GM06990 (cell line): ENCODE measurements around the gene ASPHD2.
"Not testable (repeated sequence)": the region's sequence is repeated elsewhere in the genome, so short reads cannot be mapped to it uniquely, and the experiment has no call there.

Experiments used
- DNase-seq: peaks from one replicate; pipeline ENCODE4 v3.0.0-alpha.2; 2011; ENCODE audit not compliant: insufficient read length; ENCODE audit errors: extremely low read depth
- H3K27me3 ChIP-seq: replicated peaks from 2 replicates; pipeline ENCODE4 v1.6.0; 2011; ENCODE audit warnings: low read length; ENCODE audit not compliant: control insufficient read depth, insufficient read depth
- H3K36me3 ChIP-seq: 2 replicates; pipeline ENCODE4 v1.5.1; 2011; ENCODE audit warnings: low read length; ENCODE audit not compliant: control insufficient read depth, insufficient read depth
- H3K4me3 ChIP-seq: replicated peaks from 2 replicates; pipeline ENCODE4 v1.5.1; 2011; ENCODE audit warnings: low read depth, mild to moderate bottlenecking, control low read depth, low read length
- TF ChIP-seq, protein P1 (sequence below): IDR thresholded peaks from 2 replicates; pipeline ENCODE4 v1.5.1; 2011; ENCODE audit warnings: low read length, control low read depth, mild to moderate bottlenecking, inconsistent platforms; ENCODE audit not compliant: insufficient read depth, poor library complexity, severe bottlenecking

Gene ASPHD2

DNA sequence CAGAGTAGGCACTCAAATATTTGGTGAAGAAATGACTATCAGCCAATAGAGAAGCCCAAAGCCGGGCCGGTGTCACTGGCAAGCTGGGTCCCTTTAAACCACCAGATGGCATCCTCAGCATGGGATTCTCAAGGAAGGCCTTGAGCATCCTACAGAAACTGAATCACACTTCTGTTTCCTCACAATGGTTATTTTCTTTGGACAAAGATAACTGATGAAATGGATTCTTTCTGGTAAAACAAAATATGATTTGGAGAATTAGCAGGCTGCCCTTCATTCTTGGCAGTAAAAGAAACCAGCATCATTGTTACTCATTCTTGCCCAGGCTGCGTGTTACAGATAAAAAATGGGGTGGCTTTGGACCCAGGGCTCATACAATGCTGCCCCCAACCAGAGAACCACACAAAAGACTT, 30.3 kb upstream of the ASPHD2 start:
- H3K4me3 ChIP-seq: no peak overlapping the region
- TF ChIP-seq, protein P1, sequence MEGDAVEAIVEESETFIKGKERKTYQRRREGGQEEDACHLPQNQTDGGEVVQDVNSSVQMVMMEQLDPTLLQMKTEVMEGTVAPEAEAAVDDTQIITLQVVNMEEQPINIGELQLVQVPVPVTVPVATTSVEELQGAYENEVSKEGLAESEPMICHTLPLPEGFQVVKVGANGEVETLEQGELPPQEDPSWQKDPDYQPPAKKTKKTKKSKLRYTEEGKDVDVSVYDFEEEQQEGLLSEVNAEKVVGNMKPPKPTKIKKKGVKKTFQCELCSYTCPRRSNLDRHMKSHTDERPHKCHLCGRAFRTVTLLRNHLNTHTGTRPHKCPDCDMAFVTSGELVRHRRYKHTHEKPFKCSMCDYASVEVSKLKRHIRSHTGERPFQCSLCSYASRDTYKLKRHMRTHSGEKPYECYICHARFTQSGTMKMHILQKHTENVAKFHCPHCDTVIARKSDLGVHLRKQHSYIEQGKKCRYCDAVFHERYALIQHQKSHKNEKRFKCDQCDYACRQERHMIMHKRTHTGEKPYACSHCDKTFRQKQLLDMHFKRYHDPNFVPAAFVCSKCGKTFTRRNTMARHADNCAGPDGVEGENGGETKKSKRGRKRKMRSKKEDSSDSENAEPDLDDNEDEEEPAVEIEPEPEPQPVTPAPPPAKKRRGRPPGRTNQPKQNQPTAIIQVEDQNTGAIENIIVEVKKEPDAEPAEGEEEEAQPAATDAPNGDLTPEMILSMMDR: peak; percentile 63
- no peaks in the 10 kb centered on the region for H3K27me3 ChIP-seq
- H3K36me3 ChIP-seq: no peaks in the 10 kb centered on the region
- DNase-seq: no peak

DNA sequence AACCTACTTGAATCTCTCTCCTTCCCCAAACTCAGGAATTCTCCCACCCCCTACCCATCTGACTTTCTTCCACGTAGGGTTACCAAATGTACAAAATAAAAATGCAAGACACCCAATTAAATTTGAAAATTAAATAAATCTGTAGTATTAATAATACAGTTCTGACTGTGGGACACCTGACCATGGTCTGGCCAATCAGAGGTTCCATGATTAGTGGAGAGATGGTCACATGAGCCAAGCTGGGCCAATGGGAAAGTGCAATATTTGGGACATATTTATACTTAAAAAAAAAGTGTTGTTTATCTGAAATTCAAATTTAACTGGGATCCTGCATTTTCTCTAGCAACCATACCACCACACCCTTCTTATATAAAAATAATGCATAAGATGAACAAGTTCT, 29.8 kb upstream of the ASPHD2 start:
- TF ChIP-seq, protein P1: no peak
- Histone ChIP-seq H3K4me3 (no peak overlapping the region), H3K36me3 (no peaks in the 10 kb centered on the region), H3K27me3 (no peaks in the 10 kb centered on the region)
- DNase-seq: no peak

DNA sequence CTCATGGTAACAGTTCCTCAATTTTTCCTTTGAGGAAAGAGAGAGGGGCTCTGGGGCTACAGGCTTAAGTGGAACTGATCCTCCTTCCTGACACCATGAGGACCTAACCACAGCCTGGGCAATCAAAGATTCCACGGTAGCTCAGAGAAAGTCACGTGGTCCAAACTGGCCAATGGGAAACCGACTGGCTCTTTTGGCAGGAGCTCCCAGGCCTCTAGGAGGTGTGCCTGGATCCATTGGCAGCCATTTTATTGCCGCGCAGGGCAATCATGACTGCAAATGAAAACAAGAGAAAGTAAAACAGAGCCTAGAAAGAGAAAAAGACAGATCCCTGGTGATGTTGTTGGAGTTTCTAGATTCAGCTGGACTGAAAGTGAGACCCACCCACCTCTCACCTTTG, 27.3 kb upstream of the ASPHD2 start:
- TF ChIP-seq, protein P1: no peak
- Histone ChIP-seq H3K4me3 (no peak overlapping the region), H3K36me3 (no peaks in the 10 kb centered on the region), H3K27me3 (no peaks in the 10 kb centered on the region)
- no peak for DNase-seq

DNA sequence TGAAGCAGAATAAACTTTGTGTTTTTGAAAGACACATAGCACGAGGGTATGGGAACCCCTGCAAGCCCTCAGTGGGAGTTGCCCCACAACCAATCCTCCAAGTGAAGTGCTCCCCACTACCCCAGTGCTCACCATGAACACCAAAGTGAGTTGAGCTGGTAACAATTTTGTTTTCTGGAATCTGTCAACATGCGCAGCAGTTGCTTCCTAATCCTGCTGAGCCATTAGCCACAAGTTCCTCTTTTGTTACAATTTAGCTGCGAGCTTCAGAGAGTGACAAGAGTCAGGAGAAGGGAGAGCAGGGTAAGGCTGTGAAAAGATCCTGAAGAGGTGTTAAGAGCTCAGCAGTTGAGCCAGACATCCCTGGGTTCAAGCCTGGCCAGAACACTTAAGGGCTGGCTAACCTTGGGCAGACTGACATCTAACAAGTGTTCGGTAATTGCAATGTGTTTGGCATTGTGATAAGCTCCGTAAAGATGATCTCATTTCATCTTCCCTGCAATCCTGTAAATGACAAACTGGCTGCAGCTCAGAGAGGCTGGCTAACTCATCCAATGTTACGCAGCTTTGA, 24.1 kb upstream of the ASPHD2 start:
- Histone ChIP-seq H3K36me3 (no peaks in the 10 kb centered on the region), H3K4me3 (no peak overlapping the region), H3K27me3 (no peaks in the 10 kb centered on the region)
- TF ChIP-seq, protein P1: no peak
- no peak for DNase-seq

DNA sequence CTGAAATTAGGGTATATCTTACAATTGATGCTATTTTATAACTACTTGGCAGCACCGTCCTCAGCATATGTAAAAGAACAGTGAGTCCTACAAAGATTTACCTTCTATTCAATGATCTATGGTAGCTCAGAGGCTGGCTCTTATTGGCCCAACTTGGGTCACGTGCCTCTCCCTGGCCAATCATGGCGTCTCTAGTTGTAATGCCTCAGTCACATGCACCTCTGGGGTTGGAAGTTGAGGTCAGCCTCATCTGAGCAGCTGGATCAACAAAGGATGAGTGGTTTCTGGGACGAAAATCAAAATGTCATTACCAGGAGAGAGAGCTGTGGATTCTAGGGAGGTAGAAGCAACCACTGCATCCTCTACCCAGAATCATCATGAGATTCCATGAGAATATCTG, 22.9 kb upstream of the ASPHD2 start:
- TF ChIP-seq, protein P1: no peak
- Histone ChIP-seq H3K4me3 (no peak overlapping the region), H3K36me3 (no peaks in the 10 kb centered on the region), H3K27me3 (no peaks in the 10 kb centered on the region)
- DNase-seq: no peak

DNA sequence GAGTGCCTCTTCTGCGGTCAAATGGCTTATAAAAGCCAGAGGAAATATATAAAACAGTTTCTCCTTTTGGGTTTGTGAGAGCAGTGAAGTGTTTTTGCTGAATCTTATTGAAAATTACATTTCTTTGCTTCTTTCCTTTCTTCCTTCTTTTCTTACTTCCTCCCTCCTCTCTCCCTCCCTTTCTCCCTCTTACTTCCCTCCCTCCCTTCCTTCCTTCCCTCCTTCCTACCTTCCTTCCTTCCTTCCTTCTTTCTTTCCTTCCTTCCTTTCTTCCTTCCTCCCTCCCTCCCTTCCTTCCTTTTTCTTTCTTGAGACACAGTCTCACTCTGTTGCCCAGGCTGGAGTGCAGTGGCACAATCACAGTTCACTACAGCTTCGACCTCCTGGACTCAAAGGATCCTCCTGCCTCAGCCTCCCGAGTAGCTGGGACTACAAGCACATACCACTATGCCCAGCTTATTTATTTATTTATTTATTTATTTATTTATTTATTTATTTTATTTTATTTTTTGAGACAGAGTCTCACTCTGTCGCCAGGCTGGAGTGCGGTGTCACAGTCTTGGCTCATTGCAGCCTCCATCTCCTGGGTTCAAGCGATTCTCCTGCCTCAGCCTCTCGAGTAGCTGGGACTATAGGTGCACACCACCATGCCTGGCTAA, 20.4 kb upstream of the ASPHD2 start:
- H3K36me3 ChIP-seq, H3K27me3 ChIP-seq, DNase-seq, H3K4me3 ChIP-seq: not testable (repeated sequence)
